ENCODE measurements around the gene C19orf85. TPM values are rescaled to one million over a fixed set of nuclear protein-coding genes. Genes with fewer than 3 reads are reported as not detected.

C19orf85 gene
- total and polyA plus RNA-seq, 12 donors: not detected

GRCh38 chr19:55481794-55482155 lies 17.2 kb upstream of the C19orf85 start:
- no peaks in the 10 kb centered on the region for H3K27me3 ChIP-seq
- intact Hi-C loops (cut with DNase I): no loop called here
- H3K4me3 ChIP-seq: no peak overlapping the region
- peaks cover 30 to 45% of the 10 kb centered on the region in 2 donors for H3K4me1 ChIP-seq (replicated peaks in 1 of 2)
- H3K27ac ChIP-seq: no peak overlapping the region
- WGBS, 4 donors: 62 to 89% (median 67%) methylated on average over 5 to 40 of the region's 40 CpGs; no CpG with 5 or more reads in 1 of the 4 donors
- H3K36me3 ChIP-seq (replicated peaks in 1 of 2): peaks cover 0 to 15% of the 10 kb centered on the region in 2 donors
- no peak for TF ChIP-seq POLR2A (IDR thresholded peaks at IDR 0.05)
- TF ChIP-seq CTCF (IDR thresholded peaks at IDR 0.05): no peak
- H3K9me3 ChIP-seq (replicated peaks in 1 of 3): no peaks in the 10 kb centered on the region
- no peak for DNase-seq

GRCh38 chr19:55481148-55481793 lies 16.7 kb upstream of the C19orf85 start:
- WGBS, 4 donors: 84 to 94% (median 92%) methylated on average over 9 to 52 of the region's 52 CpGs
- Histone ChIP-seq H3K27me3 (no peaks in the 10 kb centered on the region), H3K4me3 (no peak overlapping the region), H3K4me1 (replicated peaks in 1 of 2) (peaks cover 25 to 40% of the 10 kb centered on the region in 2 donors), H3K9me3 (replicated peaks in 1 of 3) (no peaks in the 10 kb centered on the region), H3K36me3 (replicated peaks in 1 of 2) (peaks cover 0 to 15% of the 10 kb centered on the region in 2 donors), H3K27ac (no peak overlapping the region)
- TF ChIP-seq CTCF (IDR thresholded peaks at IDR 0.05): no peak
- TF ChIP-seq POLR2A (IDR thresholded peaks at IDR 0.05): no peak
- DNase-seq: peak in 1 of 7 donors; percentile 29
- intact Hi-C loops (cut with DNase I): no loop called here

GRCh38 chr19:55479451-55480230 lies 15.1 kb upstream of the C19orf85 start:
- Histone ChIP-seq H3K4me3 (no peak overlapping the region), H3K9me3 (replicated peaks in 1 of 3) (no peaks in the 10 kb centered on the region), H3K27ac (peak overlapping the region in 1 of 5 donors; percentile 52), H3K36me3 (replicated peaks in 1 of 2) (peaks cover 0 to 15% of the 10 kb centered on the region in 2 donors), H3K27me3 (no peaks in the 10 kb centered on the region), H3K4me1 (replicated peaks in 1 of 2) (peaks cover 11 to 30% of the 10 kb centered on the region in 2 donors)
- DNase-seq: peak in 3 of 7 donors; percentile 24 to 53 (median 42)
- intact Hi-C loops (cut with DNase I): no loop called here
- 58 to 66% (median 63%) methylated on average over 13 to 15 of the region's 15 CpGs for WGBS, 4 donors
- no peak for TF ChIP-seq POLR2A (IDR thresholded peaks at IDR 0.05)
- TF ChIP-seq CTCF (IDR thresholded peaks at IDR 0.05): no peak

GRCh38 chr19:55479045-55479444 lies 14.5 kb upstream of the C19orf85 start:
- intact Hi-C loops (cut with DNase I): no loop called here
- peaks cover 0 to 15% of the 10 kb centered on the region in 2 donors for H3K36me3 ChIP-seq (replicated peaks in 1 of 2)

More at GRCh38 chr19:55479045-55479444, 14.5 kb upstream of the C19orf85 start:
- Histone ChIP-seq H3K27ac (no peak overlapping the region), H3K27me3 (no peaks in the 10 kb centered on the region), H3K9me3 (replicated peaks in 1 of 3) (no peaks in the 10 kb centered on the region), H3K4me1 (replicated peaks in 1 of 2) (peaks cover 5 to 24% of the 10 kb centered on the region in 2 donors), H3K4me3 (no peak overlapping the region)
- DNase-seq: peak in 1 of 7 donors; percentile 25
- TF ChIP-seq POLR2A (IDR thresholded peaks at IDR 0.05): no peak
- no peak for TF ChIP-seq CTCF (IDR thresholded peaks at IDR 0.05)
- WGBS, 4 donors: 87 to 93% (median 88%) methylated on average over 17 of the region's 17 CpGs

All from adrenal gland (tissue), 12 donors.